Neuron (in vitro differentiated cells): Measurements from ENCODE around the gene PLXNB1.

Source experiments
- H2AFZ ChIP-seq: one replicate; pipeline ENCODE4 v1.6.1; 2013; ENCODE audit warnings: low read depth, mild to moderate bottlenecking, inconsistent platforms, low read length, moderate library complexity
- H3K27me3 ChIP-seq: one replicate; pipeline ENCODE4 v1.6.1; 2013; ENCODE audit warnings: low read length; ENCODE audit not compliant: insufficient read depth
- H3K36me3 ChIP-seq: one replicate; pipeline ENCODE4 v1.6.1; 2013; ENCODE audit warnings: low read length; ENCODE audit not compliant: insufficient read depth
- H3K4me1 ChIP-seq: one replicate; pipeline ENCODE4 v1.6.1; 2013; ENCODE audit warnings: low read length; ENCODE audit not compliant: insufficient read depth
- H3K4me3 ChIP-seq: 2 replicates; pipeline ENCODE4 v1.5.1; 2013; ENCODE audit warnings: mild to moderate bottlenecking, low read length, moderate library complexity
- H3K9me3 ChIP-seq: one replicate; pipeline ENCODE4 v1.6.1; 2013; ENCODE audit warnings: low read length

Gene PLXNB1

DNA sequence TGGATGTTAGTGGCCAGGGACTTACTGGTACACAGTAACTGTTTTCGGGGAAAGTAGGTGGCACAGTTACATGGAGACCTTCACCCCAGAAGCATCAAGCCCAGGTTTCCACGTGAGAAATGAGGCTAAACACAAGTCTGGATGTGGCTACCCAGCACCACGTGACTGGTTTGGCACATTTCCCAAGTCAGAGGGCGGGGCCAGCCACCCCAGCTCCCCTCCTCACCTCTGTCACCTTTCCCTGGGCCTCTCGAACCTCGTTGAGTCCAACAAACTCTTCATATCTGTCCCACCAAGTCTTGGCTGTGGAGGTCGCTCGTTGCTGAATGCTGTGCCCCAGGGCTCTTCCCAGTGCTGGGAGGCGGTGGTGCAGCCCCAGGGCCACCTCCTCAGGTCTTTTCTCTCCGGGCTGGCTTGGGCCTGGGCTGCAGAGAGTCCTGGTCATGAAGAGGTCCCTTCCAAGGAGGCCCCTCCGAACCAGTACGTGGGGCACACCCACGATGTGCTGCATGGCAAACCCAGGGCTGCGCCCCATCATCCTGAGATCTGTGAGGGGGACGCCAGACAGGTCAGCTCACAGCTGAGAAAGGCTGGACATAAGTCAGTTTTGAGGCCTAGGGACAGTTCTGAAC, 4.8 kb upstream of the PLXNB1 start:
- Histone ChIP-seq H3K4me1 (peaks cover 11% of the 10 kb centered on the region), H3K4me3 (no peak overlapping the region), H3K27me3 (no peaks in the 10 kb centered on the region), H3K36me3 (peaks cover 20% of the 10 kb centered on the region), H3K9me3 (no peaks in the 10 kb centered on the region), H2AFZ (no peak overlapping the region)

DNA sequence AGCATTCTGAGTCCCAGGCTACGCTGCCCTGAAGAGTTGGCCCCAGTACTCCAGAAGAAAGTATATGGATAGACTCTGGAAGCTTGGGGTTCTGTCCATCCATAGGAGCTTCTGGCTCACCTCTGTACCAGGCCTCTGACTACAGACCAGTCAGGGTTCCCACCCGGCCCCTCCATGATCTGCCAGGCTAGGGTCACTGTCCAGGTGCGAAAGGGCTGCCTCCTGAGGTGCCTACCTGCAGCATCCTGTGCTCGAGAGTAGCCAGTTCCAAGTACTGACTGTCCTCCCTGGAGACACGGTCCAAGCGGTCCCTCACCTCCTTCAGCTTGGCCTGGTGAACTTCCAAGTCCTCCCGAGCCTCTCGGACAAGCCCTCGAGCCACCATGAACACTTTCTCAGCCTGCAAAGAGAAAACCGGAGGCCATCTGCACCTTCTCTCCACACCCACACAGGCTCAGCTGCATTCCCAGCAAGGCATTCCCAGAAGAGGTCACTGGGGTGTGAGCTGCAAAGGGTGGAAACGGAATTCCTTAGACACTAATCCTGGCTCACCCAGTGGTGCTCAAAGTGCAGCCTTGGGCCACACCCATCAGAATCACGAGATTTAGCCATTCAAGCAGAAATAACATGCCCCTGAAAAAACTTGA, 3.7 kb upstream of the PLXNB1 start:
- Histone ChIP-seq H3K9me3 (no peaks in the 10 kb centered on the region), H3K36me3 (peaks cover 20% of the 10 kb centered on the region), H2AFZ (no peak overlapping the region), H3K4me1 (peaks cover 11% of the 10 kb centered on the region), H3K27me3 (no peaks in the 10 kb centered on the region), H3K4me3 (no peak overlapping the region)

DNA sequence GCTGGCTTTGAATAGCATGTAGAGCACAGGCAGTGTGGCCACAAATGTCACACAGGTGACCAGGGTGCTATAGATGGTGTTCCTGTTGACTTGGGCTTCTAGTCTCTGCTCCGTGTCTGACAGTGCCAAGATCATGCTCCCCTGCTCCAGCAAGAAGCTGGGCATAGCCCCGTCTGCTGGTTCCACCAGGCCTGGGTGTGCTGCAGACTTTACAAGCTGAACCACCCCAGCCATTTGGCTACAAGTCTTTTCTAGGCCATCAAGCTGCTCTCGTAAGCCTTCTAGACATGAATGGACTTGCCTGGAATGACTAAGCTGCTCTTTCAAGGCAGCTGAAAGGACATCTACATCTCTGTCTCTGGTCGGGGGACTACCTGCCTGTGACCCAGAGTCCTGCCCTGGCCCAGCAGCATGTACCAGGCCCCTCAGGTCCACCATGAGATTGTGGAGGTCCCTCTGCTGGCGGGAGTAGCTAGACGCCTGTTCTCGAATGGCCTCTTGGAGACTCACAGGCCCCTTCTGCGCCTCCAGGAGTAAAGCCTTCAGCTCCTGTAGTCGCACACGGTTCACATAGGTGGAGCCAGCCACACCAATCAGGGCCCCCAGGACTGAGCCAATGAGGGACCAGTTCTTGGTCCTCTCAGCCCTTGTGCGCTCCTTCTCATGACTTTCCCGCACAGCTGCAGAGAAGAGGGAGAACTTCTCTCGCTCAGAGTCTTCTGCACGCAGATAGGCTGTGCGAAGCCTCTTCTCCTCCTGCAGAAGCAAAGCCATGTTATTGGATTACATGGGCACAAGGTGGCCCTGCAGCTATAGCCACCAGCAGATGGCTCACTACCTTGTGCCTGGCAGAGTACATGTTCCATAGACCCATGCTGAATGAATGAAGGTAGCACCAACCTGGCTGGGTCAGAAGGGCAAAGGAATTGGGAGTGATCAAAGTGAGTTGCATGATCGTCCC, 2.8 kb upstream of the PLXNB1 start:
- Histone ChIP-seq H2AFZ (no peak overlapping the region), H3K27me3 (no peaks in the 10 kb centered on the region), H3K36me3 (peaks cover 20% of the 10 kb centered on the region), H3K9me3 (no peaks in the 10 kb centered on the region), H3K4me1 (peaks cover 19% of the 10 kb centered on the region), H3K4me3 (no peak overlapping the region)

DNA sequence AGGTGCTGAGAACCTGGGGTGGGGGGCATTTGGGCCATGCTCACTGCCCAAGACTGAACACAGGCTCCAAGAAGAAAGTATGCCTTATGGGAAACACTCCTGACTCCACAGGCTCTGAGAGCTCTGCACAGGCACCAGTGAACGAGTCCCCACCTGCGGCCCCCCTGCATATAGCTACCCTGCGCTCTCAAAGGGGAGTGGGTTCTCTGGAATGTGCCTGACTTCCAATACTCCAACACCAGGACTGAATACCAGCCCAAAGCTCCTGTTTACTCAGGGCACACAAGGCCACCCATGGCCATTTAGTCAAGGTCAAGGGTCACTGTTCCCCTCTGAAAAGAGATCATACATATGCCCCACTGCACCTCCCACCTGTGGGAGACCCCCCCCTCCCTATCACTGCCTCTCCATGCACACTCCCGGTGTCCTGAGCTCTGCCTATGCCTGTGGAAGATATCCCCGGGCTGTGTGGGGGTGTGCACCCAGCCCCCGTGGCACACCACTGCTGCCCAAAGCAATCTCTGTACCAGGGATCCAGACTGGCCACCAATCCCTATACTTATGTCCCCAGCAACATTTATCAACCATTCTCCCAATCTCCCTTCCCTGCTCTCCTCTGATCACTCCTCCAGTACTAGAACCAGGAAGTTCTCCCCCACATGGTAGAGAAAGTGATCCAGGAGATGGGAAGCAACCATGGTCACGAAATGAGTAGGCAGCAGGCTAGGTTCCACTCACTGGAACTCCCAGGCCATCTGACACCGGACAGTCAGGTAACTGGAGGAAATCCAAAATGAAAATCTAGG, 1.5 kb upstream of the PLXNB1 start:
- Histone ChIP-seq H2AFZ (no peak overlapping the region), H3K4me1 (peaks cover 30% of the 10 kb centered on the region), H3K4me3 (no peak overlapping the region), H3K27me3 (no peaks in the 10 kb centered on the region), H3K36me3 (peaks cover 20% of the 10 kb centered on the region), H3K9me3 (no peaks in the 10 kb centered on the region)

DNA sequence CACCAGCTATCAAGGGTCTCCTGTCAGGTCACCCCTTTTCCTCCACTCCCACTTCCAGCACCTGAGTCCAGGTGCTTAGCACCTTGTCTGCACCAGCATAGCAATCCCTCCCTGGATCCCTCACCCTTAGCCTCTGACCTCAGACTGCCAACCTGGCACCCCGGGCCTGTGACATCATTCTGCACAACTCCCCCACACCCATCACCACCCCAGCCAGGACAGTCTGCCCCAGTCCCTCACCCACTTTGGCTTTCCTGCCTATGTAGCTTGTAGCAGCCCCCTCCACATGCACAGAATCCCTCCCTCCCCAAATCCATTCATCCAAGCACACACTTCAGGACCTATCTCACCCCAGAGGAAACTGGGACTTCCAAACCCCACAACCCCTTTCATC, 819 bp upstream of the PLXNB1 start:
- peaks cover 20% of the 10 kb centered on the region for H3K36me3 ChIP-seq
- H3K4me3 ChIP-seq: no peak overlapping the region
- peaks cover 37% of the 10 kb centered on the region for H3K4me1 ChIP-seq

DNA sequence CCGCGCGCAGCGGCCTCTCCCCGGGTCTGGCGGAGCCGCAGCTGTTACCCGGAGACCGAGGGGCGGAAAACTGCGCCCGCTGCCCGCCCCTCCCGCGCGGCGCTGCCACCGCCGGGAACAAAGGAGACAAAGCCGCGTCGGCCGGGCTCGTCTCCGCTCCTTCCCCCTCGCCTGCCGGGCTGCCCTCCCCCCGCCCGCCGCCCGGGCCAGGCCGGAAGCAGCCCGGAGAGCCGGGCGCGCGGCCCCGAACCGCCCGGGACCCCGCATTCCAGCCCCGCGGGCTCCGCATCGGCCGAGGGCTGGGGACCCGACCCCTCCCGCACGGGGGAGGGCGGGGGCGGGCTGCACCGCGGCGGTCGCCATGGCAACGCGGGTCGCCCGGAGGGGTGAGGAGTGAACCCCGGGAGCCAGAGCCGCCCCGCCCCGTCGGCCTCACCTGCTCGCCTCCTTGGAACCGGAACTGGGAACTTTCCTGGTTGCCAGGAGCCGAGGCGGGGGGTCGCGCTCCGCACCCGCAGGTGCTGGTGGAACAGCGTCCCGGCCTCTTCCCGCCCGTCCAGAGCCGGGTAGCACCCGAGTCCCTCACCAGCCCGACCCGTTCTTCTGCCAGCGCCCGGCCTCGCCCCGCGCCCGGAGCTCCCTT, 448 bp downstream of the PLXNB1 start:
- peak overlapping the region; percentile 34 for H2AFZ ChIP-seq
- H3K9me3 ChIP-seq: no peaks in the 10 kb centered on the region
- H3K4me3 ChIP-seq: peak overlapping the region; percentile 51
- H3K36me3 ChIP-seq: peaks cover 27% of the 10 kb centered on the region
- H3K27me3 ChIP-seq: no peaks in the 10 kb centered on the region
- peaks cover 39% of the 10 kb centered on the region for H3K4me1 ChIP-seq

More for the DNA sequence above, 819 bp upstream of the PLXNB1 start:
- Histone ChIP-seq H3K27me3 (no peaks in the 10 kb centered on the region), H2AFZ (no peak overlapping the region), H3K9me3 (no peaks in the 10 kb centered on the region)

DNA sequence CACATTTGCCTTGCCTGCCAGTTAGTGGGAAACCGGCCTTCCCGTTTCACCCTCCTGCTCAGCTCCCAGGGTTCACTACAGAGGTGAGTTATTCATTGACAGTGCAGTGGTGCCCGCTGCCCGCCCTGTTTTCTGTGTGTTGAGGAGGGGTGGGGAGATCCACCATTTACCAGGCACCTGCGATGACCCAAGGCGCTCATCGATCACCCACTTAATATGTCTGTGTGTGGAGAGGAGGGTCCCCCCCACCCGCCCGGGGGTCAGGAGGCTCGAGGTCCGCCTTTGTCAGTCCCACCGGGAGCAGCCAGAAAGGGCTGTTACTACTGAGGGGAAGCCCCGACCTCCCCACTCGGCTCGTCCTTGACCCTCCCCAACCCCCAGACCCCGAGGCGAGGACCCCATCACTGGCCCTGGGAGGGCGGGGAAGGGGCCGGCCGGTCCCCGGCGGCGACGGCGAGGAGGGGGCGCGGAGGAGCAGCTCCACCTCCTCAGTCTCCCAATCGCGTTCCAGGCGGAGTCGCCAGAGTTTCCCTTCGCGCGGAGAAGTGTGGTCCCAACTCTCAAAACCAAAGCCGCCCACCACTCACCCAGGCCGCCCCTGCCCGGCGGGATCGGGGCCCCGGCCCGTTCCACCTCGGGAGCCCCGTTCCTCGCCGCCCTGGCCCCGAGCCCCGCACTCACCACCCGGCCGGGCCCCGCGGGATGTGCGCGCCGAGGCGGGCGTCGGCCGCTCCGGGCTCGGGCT, 1.1 kb downstream of the PLXNB1 start:
- H3K27me3 ChIP-seq: no peaks in the 10 kb centered on the region
- H3K9me3 ChIP-seq: no peaks in the 10 kb centered on the region
- H3K36me3 ChIP-seq: peaks cover 31% of the 10 kb centered on the region
- peaks cover 39% of the 10 kb centered on the region for H3K4me1 ChIP-seq
- peak overlapping the region; percentile 51 for H3K4me3 ChIP-seq
- peak overlapping the region; percentile 34 for H2AFZ ChIP-seq

DNA sequence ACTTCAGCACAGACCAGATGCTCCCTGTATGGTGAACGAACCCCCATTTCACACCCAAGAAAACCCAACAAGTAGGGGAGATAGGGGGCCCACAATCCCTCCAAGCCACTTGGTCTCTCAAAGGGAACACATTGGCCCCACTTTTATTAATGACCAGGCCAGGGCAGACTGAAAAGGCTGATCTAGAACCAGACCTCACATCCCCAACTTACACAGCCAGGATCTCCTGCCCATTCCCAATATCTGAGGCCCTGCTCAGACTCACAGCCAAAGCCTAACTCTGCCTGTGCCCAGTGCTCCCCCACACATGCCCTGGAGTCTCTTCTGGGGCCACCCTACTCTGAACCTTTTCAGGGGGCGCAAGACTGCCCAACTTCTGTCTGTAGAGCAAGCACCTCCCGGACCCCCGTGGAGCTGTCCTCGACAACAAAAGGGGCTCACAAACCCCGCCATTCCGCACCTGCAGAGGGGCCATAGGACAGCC, 1.8 kb downstream of the PLXNB1 start:
- H3K4me3 ChIP-seq: peak overlapping the region; percentile 51
- H3K27me3 ChIP-seq: no peaks in the 10 kb centered on the region
- H3K4me1 ChIP-seq: peaks cover 39% of the 10 kb centered on the region
- H3K36me3 ChIP-seq: peaks cover 31% of the 10 kb centered on the region
- no peaks in the 10 kb centered on the region for H3K9me3 ChIP-seq
- no peak overlapping the region for H2AFZ ChIP-seq

DNA sequence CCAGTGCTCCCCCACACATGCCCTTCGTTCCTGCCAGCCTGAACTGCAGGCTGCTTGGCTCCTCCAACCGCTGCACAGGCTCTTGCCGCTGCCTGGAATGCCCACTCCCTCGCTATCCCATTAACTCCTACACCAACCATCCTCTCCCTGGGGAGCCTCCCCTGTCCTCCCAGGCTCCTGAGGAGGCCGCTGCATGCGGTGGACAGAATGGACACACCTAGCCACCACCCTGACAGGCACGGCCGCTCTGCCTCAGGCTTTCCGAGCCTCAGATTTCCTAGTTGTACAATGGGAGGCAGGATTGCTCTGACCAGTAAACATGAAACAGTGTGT, 2.3 kb downstream of the PLXNB1 start:
- peak overlapping the region; percentile 51 for H3K4me3 ChIP-seq
- peaks cover 39% of the 10 kb centered on the region for H3K4me1 ChIP-seq
- peaks cover 32% of the 10 kb centered on the region for H3K36me3 ChIP-seq
- H2AFZ ChIP-seq: no peak overlapping the region
- no peaks in the 10 kb centered on the region for H3K27me3 ChIP-seq
- H3K9me3 ChIP-seq: no peaks in the 10 kb centered on the region

DNA sequence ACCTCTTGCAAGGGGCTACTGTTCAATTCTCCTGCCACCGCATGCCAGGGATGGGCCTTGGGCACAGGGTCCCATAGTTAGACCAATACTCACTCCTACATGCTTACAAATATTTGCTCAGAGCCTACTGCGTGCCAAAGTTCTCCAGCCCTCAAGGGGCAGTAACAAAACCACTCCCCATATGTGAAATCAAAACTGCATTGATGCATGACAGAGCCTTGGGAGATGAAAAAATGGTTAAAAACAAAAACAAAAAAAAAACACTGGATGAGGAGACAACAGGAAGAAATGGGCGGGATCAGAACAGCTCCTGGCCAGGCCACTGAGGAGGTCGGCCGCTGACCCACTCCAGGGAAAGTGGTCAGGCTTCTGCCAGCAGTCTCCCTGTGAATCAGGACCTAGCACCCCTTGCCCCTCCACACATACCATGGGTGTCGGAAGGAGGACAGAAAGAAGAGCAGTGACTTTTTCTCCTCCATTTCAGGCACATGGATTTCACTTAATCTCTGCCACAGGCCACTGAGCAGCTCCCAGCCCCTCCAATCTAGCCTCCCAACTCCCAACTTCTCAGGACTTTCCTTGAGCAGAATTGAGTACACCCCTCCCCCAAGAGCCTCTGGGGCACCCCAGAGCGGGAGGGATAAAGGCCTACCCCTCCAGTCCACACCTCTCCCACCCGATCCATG, 2.8 kb downstream of the PLXNB1 start:
- H3K27me3 ChIP-seq: no peaks in the 10 kb centered on the region
- H3K4me3 ChIP-seq: peak overlapping the region; percentile 51
- peaks cover 39% of the 10 kb centered on the region for H3K4me1 ChIP-seq
- H2AFZ ChIP-seq: no peak overlapping the region
- no peaks in the 10 kb centered on the region for H3K9me3 ChIP-seq
- peaks cover 31% of the 10 kb centered on the region for H3K36me3 ChIP-seq

DNA sequence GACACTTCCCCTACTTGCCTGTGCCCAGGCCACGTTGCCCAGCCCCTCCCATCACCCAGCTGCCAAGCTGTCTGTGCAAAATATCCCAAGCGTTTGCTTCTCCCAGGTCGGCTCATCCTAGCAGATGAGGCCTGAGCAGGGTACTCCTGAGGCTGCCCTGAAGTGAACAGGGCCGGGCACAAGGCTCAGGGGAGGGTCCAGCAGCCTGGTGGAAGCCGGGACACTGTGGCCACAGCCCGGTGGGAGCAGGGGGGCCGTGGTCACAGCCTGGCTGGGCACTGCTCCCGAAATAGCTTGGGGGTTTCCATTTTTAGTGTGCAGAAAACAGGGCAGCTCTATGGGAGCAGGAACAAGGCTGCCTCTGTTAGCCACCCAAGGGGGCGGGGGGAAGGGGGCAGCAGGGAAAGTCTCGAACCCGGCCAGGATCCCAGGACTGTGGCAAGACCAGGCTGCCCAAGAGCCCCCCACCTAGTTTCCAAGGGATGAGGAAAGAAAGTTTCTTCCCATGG, 3.4 kb downstream of the PLXNB1 start:
- peaks cover 39% of the 10 kb centered on the region for H3K4me1 ChIP-seq
- H3K36me3 ChIP-seq: peaks cover 35% of the 10 kb centered on the region
- no peaks in the 10 kb centered on the region for H3K9me3 ChIP-seq
- no peak overlapping the region for H3K4me3 ChIP-seq
- H3K27me3 ChIP-seq: no peaks in the 10 kb centered on the region
- H2AFZ ChIP-seq: no peak overlapping the region
